SK-N-SH treated with all-trans-retinoic acid at 6 μM for 48 hours (cell line): ENCODE results near the gene RASGEF1C.

Experiments used
- ISL1 ChIP-seq: fragments of 250-450 bp; sonication (Bioruptor Pico); IDR thresholded peaks from 2 replicates; pipeline ENCODE4 v2.1.2; 2022; ENCODE audit warnings: mild to moderate bottlenecking, moderate library complexity
- ZNF70 ChIP-seq: fragments of 450-650 bp; formaldehyde crosslinking; IDR thresholded peaks from 2 replicates; pipeline ENCODE4 v1.5.0; 2020; ENCODE audit warnings: mild to moderate bottlenecking, moderate library complexity

DNA sequence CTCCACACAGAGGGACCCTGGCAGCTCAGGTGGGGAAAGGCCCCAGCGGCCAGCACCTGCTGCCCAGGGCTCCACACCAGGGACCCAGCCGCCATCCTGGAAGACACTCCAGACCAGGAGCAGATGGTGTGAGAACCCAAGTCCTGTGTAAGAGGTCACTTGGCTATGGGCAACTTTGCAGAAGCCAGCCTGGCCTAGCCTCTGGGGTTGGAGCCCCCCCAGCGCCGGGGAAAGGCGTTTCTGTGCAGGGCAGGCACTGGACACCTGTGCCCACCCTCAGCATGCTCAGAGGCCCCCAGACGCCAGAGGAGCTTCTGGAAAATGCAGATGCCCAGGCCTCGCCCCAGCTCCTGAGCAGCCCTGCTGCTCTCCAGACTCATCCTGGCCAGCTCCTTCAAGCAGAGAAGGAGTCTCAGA, 34.0 kb downstream of the RASGEF1C start:
- TF ChIP-seq ZNF70 (CRISPR knock-in tag), result no peak
- TF ChIP-seq ISL1, result no peak
